ENCODE data around the gene GGT6. TPM values are rescaled to one million over a fixed set of nuclear protein-coding genes. Genes with fewer than 3 reads are reported as not detected.

The GGT6 gene
- total and polyA plus RNA-seq, 8 donors, result 20.7 to 36.1 (median 32.9) TPM

- H3K27ac ChIP-seq, result no peak overlapping the region
- H3K4me3 ChIP-seq, result no peak overlapping the region
- no peak for FAIRE-seq
- ATAC-seq, result no peak
- TF ChIP-seq CTCF (IDR thresholded peaks at IDR 0.05), result no peak
- H3K27me3 ChIP-seq, result no peaks in the 10 kb centered on the region
- no peak for DNase-seq
- WGBS, 2 donors, result 70 to 73% methylated on average over 1 of the region's 1 CpG
- H3K9me3 ChIP-seq, result no peaks in the 10 kb centered on the region
- intact Hi-C loops (cut with DNase I), result no loop called here
- no peaks in the 10 kb centered on the region for H3K36me3 ChIP-seq
- H3K4me1 ChIP-seq, result peaks cover 0 to under 1% (median 0%) of the 10 kb centered on the region in 3 donors
Measured at GRCh38 chr17:4527134-4527533, 33.2 kb downstream of the GGT6 start.

- 78 to 87% methylated on average over 11 of the region's 11 CpGs for WGBS, 2 donors
- no peak for TF ChIP-seq CTCF (IDR thresholded peaks at IDR 0.05)
- Histone ChIP-seq H3K36me3 (no peaks in the 10 kb centered on the region), H3K4me3 (no peak overlapping the region), H3K9me3 (no peaks in the 10 kb centered on the region), H3K27ac (no peak overlapping the region), H3K27me3 (no peaks in the 10 kb centered on the region), H3K4me1 (peaks cover 0 to 8% (median 5%) of the 10 kb centered on the region in 3 donors)
- FAIRE-seq (no peak), ATAC-seq (no peak), DNase-seq (no peak)
- intact Hi-C loops (cut with DNase I), result no loop called here
Measured at GRCh38 chr17:4525691-4526397, 34.5 kb downstream of the GGT6 start.

- no peak for TF ChIP-seq CTCF (IDR thresholded peaks at IDR 0.05)
- no peaks in the 10 kb centered on the region for H3K27me3 ChIP-seq
- H3K36me3 ChIP-seq, result no peaks in the 10 kb centered on the region
- intact Hi-C loops (cut with DNase I), result no loop called here
- WGBS, 2 donors, result 82 to 84% methylated on average over 8 of the region's 8 CpGs
- no peak overlapping the region for H3K27ac ChIP-seq
- H3K9me3 ChIP-seq, result no peaks in the 10 kb centered on the region
- FAIRE-seq, result no peak
- H3K4me3 ChIP-seq, result no peak overlapping the region
- no peak for DNase-seq
- no peak for ATAC-seq
- peaks cover 4 to 19% (median 5%) of the 10 kb centered on the region in 3 donors for H3K4me1 ChIP-seq
Measured at GRCh38 chr17:4523946-4524345, 36.4 kb downstream of the GGT6 start.

- WGBS, 2 donors, result 89% methylated on average over 6 of the region's 6 CpGs
- FAIRE-seq, result no peak
- no peak for DNase-seq
- no peak for TF ChIP-seq CTCF (IDR thresholded peaks at IDR 0.05)
- Histone ChIP-seq H3K4me3 (no peak overlapping the region), H3K4me1 (peaks cover 5 to 19% (median 6%) of the 10 kb centered on the region in 3 donors), H3K27ac (peak overlapping the region in 2 of 4 donors; percentile 42 to 87), H3K9me3 (no peaks in the 10 kb centered on the region), H3K27me3 (no peaks in the 10 kb centered on the region), H3K36me3 (no peaks in the 10 kb centered on the region)
- intact Hi-C loops (cut with DNase I), result no loop called here
- no peak for ATAC-seq
Measured at GRCh38 chr17:4522661-4523060, 37.7 kb downstream of the GGT6 start.

GRCh38 chr17:4520894-4521600, 39.3 kb downstream of the GGT6 start:
- H3K4me1 ChIP-seq, result peaks cover 5 to 28% (median 15%) of the 10 kb centered on the region in 3 donors
- H3K27me3 ChIP-seq, result no peaks in the 10 kb centered on the region
- intact Hi-C loops (cut with DNase I), result no loop called here
- H3K4me3 ChIP-seq, result no peak overlapping the region
- H3K27ac ChIP-seq, result peak overlapping the region; percentile 42 to 87 (median 62)
- no peaks in the 10 kb centered on the region for H3K36me3 ChIP-seq
- no peak for TF ChIP-seq CTCF (IDR thresholded peaks at IDR 0.05)
- peak in 3 of 6 donors; percentile 61 to 69 (median 68) for DNase-seq
- 68% methylated on average over 8 of the region's 8 CpGs for WGBS, 2 donors
- peak; percentile 74 to 87 (median 84) for ATAC-seq
- FAIRE-seq, result no peak
- no peaks in the 10 kb centered on the region for H3K9me3 ChIP-seq

Data from pancreas (tissue), 10 donors.